EH (cell line): ENCODE results near the gene CHCHD4.

Experiments used
- DNase-seq: peaks from one replicate; pipeline ENCODE4 v3.0.0-alpha.2; 2015; ENCODE audit warnings: low read depth

The CHCHD4 gene

DNA sequence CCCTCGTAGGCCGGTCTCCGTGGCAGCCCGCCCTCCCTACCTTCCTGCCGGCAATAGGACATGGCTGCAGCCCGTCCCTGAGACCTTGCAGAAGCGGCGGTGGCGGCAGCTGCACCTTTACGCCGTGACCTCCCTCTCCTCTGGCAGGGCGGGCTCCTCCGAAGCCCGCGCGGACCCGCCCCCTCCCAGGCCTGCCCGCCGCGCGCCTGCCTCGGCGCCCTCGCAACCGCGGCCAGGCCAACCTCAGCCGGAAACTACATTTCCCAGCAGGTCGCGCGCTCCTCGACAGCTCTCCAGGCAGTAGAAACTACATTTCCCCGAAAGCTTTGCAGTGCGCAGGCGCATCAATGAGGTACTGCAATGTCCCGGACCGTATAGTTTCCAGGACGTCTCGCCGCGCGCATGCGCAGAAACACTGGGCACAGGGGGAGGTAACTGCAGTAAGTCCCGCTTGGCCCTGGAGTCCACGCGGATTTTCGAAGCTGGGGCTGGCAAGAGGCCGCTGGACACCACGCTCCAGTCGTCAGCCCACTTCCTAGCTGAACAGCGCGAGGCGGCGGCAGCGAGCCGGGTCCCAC is at the start of gene CHCHD4, which contains the start of gene TMEM43:
CHCHD4 (minus strand) TSS at position 256 of the 578 bp plus-strand sequence; CDS start at position 62, 194 bp downstream.
TMEM43 (plus strand) TSS at position 438 of the 578 bp plus-strand sequence. CDS start 142 bp downstream, outside the sequence.
- DNase-seq: peak; percentile 100

DNA sequence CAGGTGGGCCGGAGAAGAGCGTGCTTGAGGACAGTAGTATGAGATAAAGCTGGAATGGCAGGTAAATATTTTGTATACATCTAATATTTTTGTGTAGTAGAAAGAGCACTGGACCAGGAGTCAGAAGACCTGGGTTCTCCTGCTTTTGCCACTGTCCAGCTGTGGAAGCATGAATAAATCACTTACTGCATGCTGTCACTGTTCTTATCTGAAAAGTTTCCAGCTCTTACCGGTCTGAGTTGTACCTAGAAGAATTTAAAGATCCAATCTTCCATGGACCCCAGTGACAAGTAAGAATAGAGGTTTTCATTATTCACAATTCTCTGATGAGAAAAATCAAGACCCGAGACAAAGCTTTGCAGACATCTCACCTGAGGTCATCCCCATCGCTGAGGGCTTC is 47.8 kb upstream of the CHCHD4 start:
- no peak for DNase-seq

DNA sequence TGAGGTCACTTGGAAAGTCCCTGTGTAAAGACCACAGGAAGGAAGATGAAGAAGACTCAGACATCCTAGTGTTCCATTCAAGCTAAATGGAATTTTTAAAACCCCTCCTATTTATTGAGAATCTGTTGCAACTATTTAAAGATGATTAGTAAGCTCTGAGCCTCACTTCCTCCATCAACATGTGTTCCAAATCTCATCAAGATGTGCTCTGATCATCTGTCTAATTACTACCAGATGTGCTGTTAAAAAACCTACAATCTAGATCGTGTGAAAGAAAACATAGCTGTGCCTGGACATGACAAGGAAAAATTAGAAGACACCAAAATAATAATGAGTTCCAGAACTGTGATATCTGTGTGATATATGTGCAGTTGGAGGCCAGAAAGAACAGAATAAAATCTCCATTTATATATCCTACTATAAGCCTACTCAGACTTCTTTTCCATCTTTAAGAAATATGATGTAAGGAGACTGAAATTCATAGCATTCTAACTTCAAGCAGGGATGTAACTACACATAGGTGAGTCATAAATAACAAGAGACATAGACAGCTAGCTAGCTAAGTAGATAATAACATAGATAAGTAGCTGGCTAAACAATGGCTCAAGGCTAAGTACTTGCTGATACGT is 46.0 kb upstream of the CHCHD4 start:
- DNase-seq: peak; percentile 87

DNA sequence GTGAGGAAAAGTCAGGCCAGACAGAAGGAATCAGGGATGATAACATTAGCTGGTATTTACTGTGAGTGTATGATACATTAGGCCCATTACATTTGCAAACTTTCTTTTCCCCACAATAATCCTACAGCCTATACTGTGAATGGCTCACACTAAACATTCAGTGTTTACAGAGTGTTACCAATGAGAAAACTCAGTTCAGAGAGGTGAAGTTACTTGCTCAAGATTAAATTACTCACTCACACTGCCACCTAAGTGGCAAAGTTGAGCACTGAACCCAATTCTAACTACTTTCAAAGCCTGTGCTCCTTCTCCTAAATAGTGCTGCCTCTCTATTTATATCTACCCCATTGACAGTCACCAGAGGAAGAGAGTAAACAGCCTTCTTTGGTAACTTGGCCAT is 45.2 kb upstream of the CHCHD4 start:
- peak; percentile 29 for DNase-seq

DNA sequence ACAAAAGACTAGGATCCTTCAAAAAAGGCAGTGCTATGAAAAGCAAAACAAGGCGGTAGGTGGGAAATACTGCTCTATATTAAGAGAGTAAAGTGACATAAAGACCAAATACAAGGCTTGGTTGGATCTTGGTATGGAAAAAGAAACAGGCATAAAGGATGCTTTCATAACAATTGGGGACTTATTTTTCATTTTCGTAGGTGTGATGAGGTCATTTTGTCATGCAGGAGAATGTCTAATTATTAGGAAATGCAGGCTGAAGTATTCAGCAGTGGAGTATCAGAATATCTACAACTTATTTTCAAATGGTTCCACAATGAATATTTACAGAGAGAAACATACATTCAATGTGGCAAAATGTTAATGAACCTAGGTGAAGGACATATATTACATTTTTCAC is 44.8 kb upstream of the CHCHD4 start:
- DNase-seq: no peak

DNA sequence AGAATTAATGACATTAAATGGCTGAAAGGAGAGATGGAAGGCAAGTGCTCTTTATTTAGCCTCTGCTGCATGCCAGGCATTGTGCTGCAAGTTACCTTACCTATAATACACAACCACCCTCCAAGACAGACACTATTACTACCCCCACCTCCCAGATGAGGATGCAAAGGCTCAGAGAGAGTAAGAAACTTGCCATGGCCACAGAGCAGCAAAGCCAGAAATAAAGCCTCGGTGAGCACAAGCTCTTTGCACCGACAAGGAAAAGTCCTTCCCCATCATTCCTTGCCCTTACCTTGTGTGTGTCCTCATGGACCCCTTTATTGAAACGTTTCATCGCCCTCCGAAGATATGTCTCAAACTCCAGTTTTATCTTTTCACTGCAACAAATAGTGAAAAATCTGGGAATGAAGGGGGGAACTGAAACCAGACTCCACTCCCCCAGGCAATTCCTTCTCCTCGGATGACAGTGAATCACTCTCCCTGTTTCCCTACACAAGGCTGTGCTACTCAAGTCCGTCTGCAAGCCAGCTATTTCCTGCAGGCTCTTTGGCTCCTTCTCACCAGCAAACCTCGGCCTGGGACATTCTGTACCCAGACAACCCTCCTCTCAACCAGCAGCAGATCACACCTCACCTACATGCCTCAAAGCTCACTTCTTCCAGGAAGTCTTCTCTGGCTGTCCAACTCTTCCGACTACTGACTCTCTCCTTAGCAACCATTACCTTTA is 42.4 kb upstream of the CHCHD4 start:
- peak; percentile 85 for DNase-seq

DNA sequence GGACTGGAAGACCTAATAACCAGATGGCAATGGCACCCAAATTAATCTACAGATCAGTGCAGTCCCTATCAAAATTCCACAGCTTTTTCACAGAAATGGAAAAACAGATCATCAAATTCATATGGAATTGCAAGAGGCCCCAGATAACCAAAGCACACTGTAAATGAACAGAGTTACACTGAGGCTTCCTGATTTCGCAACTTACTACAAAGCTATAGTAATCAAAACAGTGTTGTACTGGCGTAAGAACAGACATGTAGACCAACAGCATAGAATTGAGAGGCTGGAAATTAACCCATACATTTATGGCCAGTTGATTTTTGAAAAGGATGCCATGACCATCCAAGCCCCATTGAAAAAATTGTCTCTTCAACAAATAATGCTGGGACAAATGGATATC is 37.5 kb upstream of the CHCHD4 start:
- DNase-seq: no peak

DNA sequence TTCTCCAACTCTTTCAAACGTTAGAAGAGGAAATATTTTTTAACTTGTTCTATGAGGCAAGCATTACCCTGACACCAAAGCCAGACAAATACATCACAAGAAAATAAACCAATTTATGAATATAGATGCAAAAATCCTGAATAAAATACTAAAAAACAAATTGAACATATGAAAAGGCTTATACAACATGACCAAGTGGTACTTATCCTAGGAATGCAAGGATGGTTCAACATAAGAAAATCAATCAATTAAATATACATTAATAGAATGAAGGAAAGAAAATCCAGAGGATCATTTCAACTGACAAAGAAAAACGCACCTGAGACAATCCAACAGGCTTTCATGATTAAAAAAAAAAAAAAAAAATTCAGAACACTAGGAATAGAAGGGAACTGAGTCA is 36.6 kb upstream of the CHCHD4 start:
- no peak for DNase-seq

DNA sequence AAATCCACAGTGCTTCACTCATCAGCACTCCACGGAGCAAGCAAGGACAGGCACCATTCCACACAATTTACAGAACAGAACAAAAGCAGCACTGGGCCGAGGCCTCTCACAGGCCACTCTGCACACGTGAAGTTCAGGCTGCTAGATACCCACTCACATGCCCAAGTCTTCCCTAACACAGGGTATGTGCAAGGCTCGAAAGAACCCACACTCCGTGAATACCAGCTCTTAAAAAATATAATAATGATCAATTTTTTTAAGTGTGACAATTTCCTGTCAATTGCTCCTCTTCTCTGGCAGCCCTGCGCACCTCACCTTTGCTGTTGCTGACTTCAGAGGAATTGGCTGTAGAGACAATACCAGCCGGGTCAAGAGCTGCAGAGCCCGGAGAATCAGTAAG is 34.8 kb upstream of the CHCHD4 start:
- no peak for DNase-seq

DNA sequence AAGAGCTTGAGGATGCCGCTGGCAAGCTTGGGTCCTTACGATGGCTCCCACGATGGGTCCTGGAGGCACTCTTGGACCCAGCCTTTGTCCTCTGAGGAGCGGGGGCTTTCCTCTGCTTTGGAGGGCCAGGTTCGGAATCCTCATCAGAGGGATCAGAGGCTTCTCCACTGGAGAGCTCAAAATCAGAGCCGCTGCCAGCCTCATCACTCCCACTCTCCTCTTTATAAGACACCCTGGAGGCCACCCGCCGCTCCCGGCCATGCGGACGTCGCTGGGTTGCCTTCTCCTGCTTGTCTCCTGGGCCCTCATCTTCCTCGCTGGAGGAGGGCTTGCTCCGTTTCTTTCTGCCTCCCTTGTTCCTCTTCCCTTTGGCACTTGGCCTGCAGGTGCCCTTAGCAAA is 33.7 kb upstream of the CHCHD4 start:
- no peak for DNase-seq

DNA sequence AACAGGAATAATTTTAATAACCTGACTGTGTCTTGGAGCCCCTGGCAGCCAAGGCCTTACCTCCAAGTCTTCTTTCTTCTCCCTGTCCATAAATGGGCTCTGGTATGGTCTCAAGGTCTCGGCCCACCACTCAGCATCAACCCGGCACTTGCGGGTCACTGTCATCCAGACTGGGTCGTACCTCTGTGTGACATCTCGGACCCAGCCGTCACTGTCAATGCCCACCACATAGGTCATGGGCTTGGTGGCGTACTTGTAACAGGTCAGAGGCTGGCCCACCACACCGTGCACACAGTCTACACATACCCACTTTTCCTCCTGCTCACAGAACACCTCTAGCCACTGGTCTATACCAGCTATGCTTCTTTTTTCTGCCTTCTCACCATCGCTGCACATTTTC is 33.3 kb upstream of the CHCHD4 start:
- DNase-seq: no peak

DNA sequence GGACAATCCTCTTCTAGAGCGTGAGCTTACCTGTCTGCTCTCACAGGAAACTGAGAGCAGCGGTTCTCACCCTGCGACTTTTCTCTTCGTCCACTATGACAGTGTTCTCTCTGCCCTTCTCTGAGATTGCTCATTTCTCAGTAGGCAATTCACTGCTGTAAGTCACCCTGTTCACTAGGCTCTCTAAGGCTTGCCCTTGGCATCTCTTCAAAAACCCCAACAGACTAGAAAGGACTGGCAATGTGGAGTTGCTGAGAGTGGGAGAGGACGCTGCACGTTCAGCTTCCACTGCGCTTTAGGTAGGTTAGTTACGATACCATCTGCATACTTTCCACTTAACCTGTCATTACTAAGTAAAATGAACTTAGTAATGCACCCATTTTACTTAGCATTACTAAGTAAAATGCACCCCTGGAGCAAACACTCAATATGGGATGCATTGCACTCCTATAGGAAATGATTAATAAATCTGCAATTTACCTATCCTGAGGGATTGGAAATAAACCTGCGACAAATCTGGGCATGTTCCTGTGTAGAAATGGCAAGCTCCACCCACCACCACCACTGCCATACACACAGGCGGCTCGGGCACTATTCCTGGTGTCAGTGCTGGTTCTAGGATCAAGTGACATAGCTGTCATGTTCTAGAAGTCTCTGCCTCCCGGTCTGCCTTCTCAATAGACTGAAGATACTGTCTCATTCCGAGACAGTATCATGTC is 32.3 kb upstream of the CHCHD4 start:
- no peak for DNase-seq

DNA sequence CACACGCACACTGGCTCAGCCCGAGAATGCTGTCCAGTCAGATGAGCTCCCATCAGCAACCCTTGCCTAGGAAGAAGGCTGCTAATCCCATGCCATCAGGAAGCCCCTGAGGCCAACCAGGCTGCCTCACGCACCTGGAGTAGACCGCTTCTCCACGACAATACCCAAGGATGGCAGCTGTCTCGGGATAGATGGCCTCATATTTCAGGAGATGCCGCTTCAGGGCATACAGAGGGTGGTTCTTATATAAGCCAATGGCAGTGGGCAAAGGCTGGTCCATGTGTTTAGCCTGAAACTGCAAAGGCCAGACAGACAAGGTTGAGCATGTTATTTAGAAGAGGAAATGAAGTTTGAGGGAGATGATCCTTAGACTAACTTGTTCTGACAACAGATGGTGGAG is 31.5 kb upstream of the CHCHD4 start:
- DNase-seq: no peak

DNA sequence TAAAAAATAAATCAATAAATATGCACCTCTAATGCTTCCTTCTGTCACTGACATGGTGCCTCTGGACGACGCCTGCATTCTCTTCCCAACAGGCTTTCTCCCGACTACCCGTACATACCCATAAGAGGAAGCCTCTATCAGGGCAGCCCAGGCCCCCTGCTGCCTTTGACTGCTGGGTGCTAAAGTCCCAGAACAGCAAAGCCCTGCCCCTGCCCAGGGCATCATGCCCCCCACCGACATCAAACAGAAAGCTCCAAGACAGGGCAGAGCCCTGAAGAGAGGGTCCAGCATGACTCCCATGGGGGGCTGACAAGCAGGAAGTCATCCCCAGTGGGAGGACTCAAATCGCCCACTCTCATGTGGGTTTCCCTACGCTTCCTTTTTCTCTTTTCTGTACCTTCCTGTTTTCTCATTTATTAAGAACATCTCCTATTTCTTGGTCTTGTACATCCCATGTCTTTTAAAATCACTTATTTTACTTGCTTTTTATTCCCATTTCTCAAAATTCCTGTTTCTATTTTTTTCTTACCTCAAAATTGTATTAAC is 30.3 kb upstream of the CHCHD4 start:
- no peak for DNase-seq

DNA sequence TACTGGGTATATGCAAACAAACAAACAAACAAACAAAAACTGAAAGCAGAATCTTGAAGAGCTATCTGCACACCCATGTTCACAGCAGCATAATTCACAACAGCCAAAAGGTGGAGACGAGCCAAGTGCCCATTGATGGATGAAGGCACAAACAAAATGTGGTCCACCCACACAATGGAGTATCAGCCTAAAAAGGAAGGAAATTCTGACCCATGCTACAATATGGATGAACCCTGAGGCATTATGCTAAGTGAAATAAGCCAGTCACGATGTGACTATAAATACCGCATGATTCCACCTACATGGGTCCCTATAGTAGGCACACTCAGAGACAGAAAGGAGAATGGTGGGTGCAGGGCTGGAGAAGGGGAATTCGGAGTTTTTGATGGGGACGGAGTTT is 29.6 kb upstream of the CHCHD4 start:
- no peak for DNase-seq

DNA sequence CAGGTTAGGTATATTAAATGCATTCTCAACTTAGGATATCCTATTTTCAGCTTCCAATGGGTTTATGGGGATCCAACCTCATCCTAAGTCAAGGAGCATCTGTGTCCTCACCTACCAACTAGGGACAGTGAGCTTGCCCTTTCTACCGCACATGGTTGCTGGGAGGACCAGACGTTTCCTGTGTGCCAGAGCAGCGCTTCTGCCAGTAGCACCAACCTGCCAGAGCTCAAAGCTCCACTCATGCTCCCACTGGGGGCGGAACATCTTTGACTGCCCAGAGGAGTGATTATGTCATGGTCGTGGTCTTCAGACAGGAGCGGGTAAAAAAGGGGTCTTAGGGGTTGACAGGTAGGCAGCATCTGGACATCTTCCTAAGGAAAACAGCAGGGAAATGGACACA is 29.0 kb upstream of the CHCHD4 start:
- no peak for DNase-seq

DNA sequence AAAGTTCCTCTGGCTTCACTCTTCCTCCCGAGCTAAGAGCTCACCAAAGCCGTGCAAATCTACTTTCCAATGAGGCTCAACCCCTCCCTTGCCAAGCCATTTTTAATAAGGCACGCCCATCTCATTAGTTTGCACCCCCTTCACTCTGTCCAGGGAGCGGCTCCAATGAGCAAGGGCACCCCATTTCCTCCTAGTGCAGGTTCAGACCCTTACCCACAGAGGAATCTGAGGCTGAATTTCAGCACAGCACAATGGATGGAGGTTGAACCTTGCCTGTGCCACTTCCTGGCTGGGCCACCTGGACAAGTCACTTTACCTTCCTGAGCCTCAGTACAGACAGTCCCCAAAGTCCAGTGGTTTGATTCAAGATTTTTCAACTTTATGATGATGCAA is 28.3 kb upstream of the CHCHD4 start:
- no peak for DNase-seq

DNA sequence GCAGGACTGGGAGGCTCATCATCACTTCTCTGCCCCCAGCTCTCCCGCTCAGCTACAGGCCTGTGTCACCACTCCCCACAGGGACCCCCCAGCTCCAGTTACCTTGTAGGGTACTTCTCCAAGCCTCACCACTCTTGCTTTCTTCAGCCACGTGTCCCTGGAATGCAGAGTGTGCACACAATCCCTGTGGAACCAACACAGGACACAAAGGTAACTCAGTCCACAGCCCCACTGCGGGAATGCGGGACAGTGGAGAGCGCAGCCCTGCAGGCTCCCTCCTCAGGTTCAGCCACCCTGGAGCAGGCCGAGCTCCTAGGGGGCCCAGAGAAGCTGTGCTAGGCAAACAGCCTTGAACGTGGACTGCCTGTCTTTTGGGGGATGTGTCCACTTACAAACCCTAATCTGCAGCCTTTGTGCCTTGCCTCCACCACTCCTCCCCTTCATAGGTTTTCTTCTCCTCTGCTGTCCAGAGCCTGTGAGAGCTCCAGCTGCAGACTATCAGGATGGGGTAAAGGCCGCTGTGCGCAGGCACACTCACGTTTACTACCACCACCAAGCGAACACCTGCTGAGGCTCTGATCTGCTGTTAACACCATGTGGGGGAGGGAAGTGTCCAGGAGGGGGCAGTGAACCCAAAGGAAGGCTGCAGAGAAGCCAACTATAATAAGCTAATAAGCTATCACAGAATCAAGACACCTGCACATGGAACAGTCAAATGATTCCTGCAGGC is 27.7 kb upstream of the CHCHD4 start:
- peak; percentile 21 for DNase-seq

DNA sequence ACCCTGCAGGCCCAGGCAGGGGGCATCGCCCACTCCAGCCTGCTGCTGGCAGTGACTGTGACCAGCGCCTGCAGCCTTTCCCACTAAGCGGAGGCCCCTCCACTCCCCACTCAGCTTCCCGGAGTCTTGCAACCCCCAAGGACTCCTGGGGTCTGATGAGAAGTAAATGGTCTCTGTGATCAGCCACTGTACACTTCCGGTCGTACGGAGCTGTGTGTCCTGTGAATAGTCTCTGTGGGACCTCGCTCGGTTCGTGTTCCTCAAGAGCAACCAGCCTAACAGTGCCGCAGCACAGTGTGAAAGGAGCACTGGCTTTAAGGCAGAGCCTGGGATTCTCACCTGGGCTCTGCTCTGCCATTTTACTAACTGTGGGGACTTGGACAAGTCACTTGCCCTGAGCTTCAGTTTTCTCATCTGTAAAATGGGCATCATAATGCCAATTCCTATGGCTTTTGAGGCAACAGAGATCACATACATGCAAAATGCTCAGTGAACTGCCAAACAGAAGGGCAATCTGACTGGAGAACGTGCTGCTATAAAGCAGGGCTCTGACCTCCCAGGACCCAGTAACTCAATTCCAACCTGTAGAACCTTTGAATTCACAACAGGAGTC is 26.9 kb upstream of the CHCHD4 start:
- no peak for DNase-seq

DNA sequence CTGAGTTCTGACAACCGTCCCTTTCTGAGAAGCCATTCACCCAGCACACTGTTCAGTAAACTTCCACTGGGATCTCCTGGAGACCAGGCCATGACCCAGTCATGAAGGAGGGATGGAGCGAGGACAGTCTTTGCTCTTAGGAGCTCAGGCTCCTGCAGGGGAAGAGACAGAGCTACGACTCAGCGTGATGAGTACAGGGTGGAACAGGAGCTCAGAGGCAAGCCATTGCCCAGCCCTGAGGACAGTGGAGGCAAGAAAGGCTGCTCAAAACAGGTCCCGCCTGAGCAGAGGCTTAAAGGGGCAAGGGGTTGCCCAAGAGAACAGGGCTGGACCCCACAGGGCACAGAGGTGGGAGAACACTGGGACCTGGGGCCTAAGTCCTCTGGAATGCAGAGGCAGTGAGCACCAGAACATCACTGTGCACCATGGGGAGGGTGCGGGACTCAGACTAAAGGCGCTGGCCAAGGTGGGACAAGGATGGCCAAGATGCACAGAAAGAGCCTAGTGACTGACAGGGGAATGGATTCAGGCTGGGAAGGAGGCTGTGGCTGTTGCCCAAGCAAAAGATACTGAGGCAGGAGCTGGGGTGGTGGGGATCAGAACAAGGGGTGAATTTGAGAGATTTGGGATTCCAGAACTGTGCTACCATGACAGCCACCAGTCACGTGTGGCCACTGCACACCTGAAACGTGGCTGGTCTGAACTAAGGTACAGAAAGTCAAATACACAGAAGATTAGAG is 26.0 kb upstream of the CHCHD4 start:
- peak; percentile 48 for DNase-seq

DNA sequence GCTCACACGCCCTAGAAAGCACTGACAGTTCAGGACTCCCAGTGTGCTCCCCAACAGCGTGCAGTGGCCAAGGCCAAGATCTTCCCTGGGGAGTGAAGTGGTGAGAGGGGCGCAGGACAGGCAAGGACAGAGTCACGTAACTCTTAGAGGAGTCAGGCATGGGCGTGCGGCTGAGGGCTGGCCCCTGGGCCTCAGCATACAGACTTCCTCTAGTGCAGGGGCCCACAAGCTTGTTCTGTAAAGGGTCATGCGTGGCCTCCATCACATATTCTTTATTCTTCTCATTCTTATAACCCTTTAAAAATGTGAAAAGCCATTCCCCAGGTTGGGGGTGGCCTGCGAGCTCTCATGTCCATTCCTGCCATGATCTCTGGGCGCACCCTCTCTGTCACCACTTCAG is 25.4 kb upstream of the CHCHD4 start:
- DNase-seq: no peak
